IMR-90 (cell line): ENCODE data around the gene CACNA1G. TPM values are rescaled to one million over a fixed set of nuclear protein-coding genes. Genes with fewer than 3 reads are reported as not detected.
A peak's percentile ranks its signal among the peaks of the same experiment; 100 is the strongest.

Experiments
- ATAC-seq: fragments of 200-7000 bp; cut with Tn5 transposase; 2 replicates; pipeline ENCODE4 v1.9.1; 2020; ENCODE audit warnings: low read depth, mild to moderate bottlenecking, moderate library complexity
- BruUV-seq: library from RNA; stranded (reverse); fragments of 400-500 nt; replicated peaks from 2 replicates; lab custom pipeline; 2021; lab: Mats Ljungman, UMichigan
- CTCF ChIA-PET: fragments of 300-600 bp; formaldehyde crosslinking; extraction: SDS; loops from one replicate; lab custom pipeline; 2021; ENCODE audit warnings: antibody characterized with exemption; lab: Yijun Ruan, JAX
- POLR2A ChIA-PET: fragments of 300-600 bp; sonication (Branson Sonifier 250); formaldehyde crosslinking; loops from one replicate; lab custom pipeline; 2022; ENCODE audit warnings: antibody characterized with exemption; ENCODE audit not compliant: unreplicated experiment; lab: Charles Lee
- DNase-seq: peaks from one replicate; pipeline ENCODE4 v3.0.0; 2013
- H2AFZ ChIP-seq: replicated peaks from 2 replicates; pipeline ENCODE3; 2013; ENCODE audit warnings: low read length, mild to moderate bottlenecking; ENCODE audit not compliant: poor library complexity
- H2AK5ac ChIP-seq: 2 replicates; pipeline ENCODE4 v1.6.1; 2013; ENCODE audit warnings: low read depth, low read length, inconsistent platforms
- H2AK9ac ChIP-seq: replicated peaks from 2 replicates; pipeline ENCODE3; 2013; ENCODE audit warnings: mild to moderate bottlenecking, low read depth, low read length, moderate library complexity; ENCODE audit not compliant: poor library complexity
- H2BK120ac ChIP-seq: 2 replicates; pipeline ENCODE4 v1.6.1; 2013; ENCODE audit warnings: low read depth, low read length, inconsistent platforms
- H2BK15ac ChIP-seq: 3 replicates; pipeline ENCODE4 v1.6.1; 2013; ENCODE audit warnings: low read depth, low read length, inconsistent platforms
- H2BK20ac ChIP-seq: 2 replicates; pipeline ENCODE4 v1.6.1; 2013; ENCODE audit warnings: low read depth, mild to moderate bottlenecking, inconsistent platforms, low read length, moderate library complexity
- H2BK5ac ChIP-seq: 2 replicates; pipeline ENCODE4 v1.6.1; 2013; ENCODE audit warnings: mild to moderate bottlenecking, low read depth, low read length, inconsistent platforms; ENCODE audit not compliant: poor library complexity, severe bottlenecking
- H3K14ac ChIP-seq: replicated peaks from 2 replicates; pipeline ENCODE4 v1.6.1; 2013; ENCODE audit warnings: low read depth, low read length, inconsistent platforms
- H3K18ac ChIP-seq: 2 replicates; pipeline ENCODE4 v1.6.1; 2013; ENCODE audit warnings: low read depth, low read length, control low read depth
- H3K23ac ChIP-seq: 2 replicates; pipeline ENCODE4 v1.6.1; 2013; ENCODE audit warnings: low read depth, low read length, inconsistent platforms
- H3K27ac ChIP-seq: 2 replicates; pipeline ENCODE4 v1.5.1; 2013; ENCODE audit warnings: mild to moderate bottlenecking, control low read depth, low read length; ENCODE audit not compliant: insufficient read depth
- H3K27me3 ChIP-seq: 2 replicates; pipeline ENCODE4 v1.6.1; 2013; ENCODE audit warnings: low read length; ENCODE audit not compliant: control insufficient read depth, insufficient read depth
- H3K36me3 ChIP-seq: 2 replicates; pipeline ENCODE4 v1.6.1; 2013; ENCODE audit warnings: low read length, mixed read lengths; ENCODE audit not compliant: control insufficient read depth, insufficient read depth
- H3K4ac ChIP-seq: 2 replicates; pipeline ENCODE4 v1.6.1; 2013; ENCODE audit warnings: low read depth, low read length, inconsistent platforms
- H3K4me1 ChIP-seq: 2 replicates; pipeline ENCODE4 v1.6.1; 2013; ENCODE audit warnings: low read length, mixed read lengths; ENCODE audit not compliant: control insufficient read depth, insufficient read depth
- H3K4me2 ChIP-seq: 2 replicates; pipeline ENCODE4 v1.6.1; 2013; ENCODE audit warnings: low read depth, mild to moderate bottlenecking, control low read depth, low read length, moderate library complexity
- H3K4me3 ChIP-seq: 2 replicates; pipeline ENCODE4 v1.5.1; 2013; ENCODE audit warnings: low read depth, mild to moderate bottlenecking, control low read depth, low read length, moderate library complexity; ENCODE audit not compliant: insufficient read depth
- H3K56ac ChIP-seq: 2 replicates; pipeline ENCODE4 v1.6.1; 2013; ENCODE audit warnings: low read length, inconsistent platforms; ENCODE audit not compliant: insufficient read depth; ENCODE audit errors: extremely low read depth
- H3K79me1 ChIP-seq, 2 experiments: 2 replicates each; pipeline ENCODE4 v1.6.1; 2013; ENCODE audit warnings: low read length in 2 of 2, inconsistent platforms in 1 of 2, low read depth in 1 of 2
- H3K9ac ChIP-seq: 2 replicates; pipeline ENCODE4 v1.6.1; 2013; ENCODE audit warnings: low read depth, low read length, control low read depth
- H3K9me1 ChIP-seq: 2 replicates; pipeline ENCODE4 v1.6.1; 2013; ENCODE audit warnings: low read length, inconsistent platforms; ENCODE audit not compliant: insufficient read depth
- H3K9me3 ChIP-seq: 2 replicates; pipeline ENCODE4 v1.6.1; 2013; ENCODE audit warnings: low read length; ENCODE audit not compliant: control insufficient read depth, insufficient read depth
- H4K20me1 ChIP-seq: 2 replicates; pipeline ENCODE4 v1.6.1; 2013; ENCODE audit warnings: low read length, inconsistent platforms; ENCODE audit not compliant: insufficient read depth
- H4K5ac ChIP-seq: 2 replicates; pipeline ENCODE4 v1.6.1; 2013; ENCODE audit warnings: mild to moderate bottlenecking, low read depth, low read length, control low read depth
- H4K8ac ChIP-seq, 2 experiments: 2 replicates each; pipeline ENCODE4 v1.6.1; 2013; ENCODE audit warnings: low read depth in 2 of 2, low read length in 2 of 2, control low read depth in 1 of 2, inconsistent platforms in 1 of 2
- H4K91ac ChIP-seq: 2 replicates; pipeline ENCODE4 v1.6.1; 2013; ENCODE audit warnings: low read depth, low read length, inconsistent platforms; ENCODE audit not compliant: insufficient read depth
- BHLHE40 ChIP-seq: fragments of 150-350 bp; IDR thresholded peaks from 2 replicates; pipeline ENCODE4 v1.6.1; 2016; ENCODE audit warnings: mild to moderate bottlenecking, low read depth, low read length
- CTCF ChIP-seq: conservative IDR thresholded peaks from 2 replicates; pipeline ENCODE4 v1.5.1; 2012; ENCODE audit warnings: mild to moderate bottlenecking, low read depth, low read length, improper control_type of control experiment
- MAZ ChIP-seq: IDR thresholded peaks from 2 replicates; pipeline ENCODE4 v1.6.1; 2012; ENCODE audit warnings: low read depth, mild to moderate bottlenecking, low read length, improper control_type of control experiment, moderate library complexity, borderline replicate concordance
- MXI1 ChIP-seq: IDR thresholded peaks from 2 replicates; pipeline ENCODE4 v1.6.1; 2012; ENCODE audit warnings: low read depth, mild to moderate bottlenecking, low read length, moderate library complexity, borderline replicate concordance
- NFE2L2 ChIP-seq: fragments of 150-350 bp; IDR thresholded peaks from 2 replicates; pipeline ENCODE4 v1.6.1; 2016; ENCODE audit warnings: low read depth, mild to moderate bottlenecking, low read length
- POLR2A ChIP-seq: IDR thresholded peaks from 2 replicates; pipeline ENCODE4 v1.6.1; 2012; ENCODE audit warnings: mild to moderate bottlenecking, low read depth, low read length
- WGBS, 2 experiments: methylation state at CpG; one replicate each; pipeline versions ENCODE4 v1.1.5 to v1.1.7; 2013; ENCODE audit warnings: missing lambda C conversion rate in 2 of 2; ENCODE audit not compliant: insufficient read length in 1 of 2; ENCODE audit errors: extremely low coverage in 2 of 2; 5-methylcytosine and 5-hydroxymethylcytosine counted together
- dilution Hi-C: fragments of 300-500 bp; cut with HindIII; formaldehyde crosslinking; loops from one replicate; pipeline ENCODE4 v1.14.3; 2018; ENCODE audit warnings: low sequenced_read_pairs; ENCODE audit not compliant: unreplicated experiment
- in situ Hi-C: fragments of 300-500 bp; cut with MboI; formaldehyde crosslinking; loops from 3 replicates; pipeline ENCODE4 v1.14.3; 2019; ENCODE audit warnings: low sequenced_read_pairs, inconsistent platforms, mixed read lengths
- intact Hi-C: fragments of 100-400 bp; cut with micrococcal nuclease; formaldehyde crosslinking; loops from 2 replicates; pipeline ENCODE4 v1.10.0; 2022
- polyA plus RNA-seq, 3 experiments: library from polyadenylated mRNA; depleted of rRNA; stranded (reverse); fragments of >200 nt; gene quantifications; 2 replicates each; pipeline ENCODE4 v1.2.3, GENCODE V29; 2012; ENCODE audit warnings: low replicate concordance in 1 of 3
- total RNA-seq: library from RNA; depleted of rRNA; stranded (reverse); fragments of >200 nt; gene quantifications from 2 replicates; pipeline ENCODE4 v1.2.3, GENCODE V29; 2012

The CACNA1G gene
- total and polyA plus RNA-seq, 2 of the 4 experiments (the other 2 are of a cell fraction): under 0.01 to 0.03 TPM

GRCh38 chr17:50668838-50669581, 108.5 kb downstream of the CACNA1G start:
- no peak overlapping the region for H3K56ac ChIP-seq
- peak overlapping the region; percentile 84 for H2AFZ ChIP-seq
- in situ Hi-C loops: no loop called here
- ChIA-PET POLR2A (interaction anchor here (0.6 kb wide), 1 partner anchor 1191 kb away, joined by 3 read pairs; no protein-coding TSS in a partner anchor), CTCF (no interaction called here)
- 0 out of 2 replicates have a peak overlapping the region, but pooled peaks have one; percentile 3 for H3K23ac ChIP-seq
- no peak overlapping the region for H3K9ac ChIP-seq
- peak overlapping the region; percentile 89 for H2BK120ac ChIP-seq
- intact Hi-C loops: no loop called here
- H2AK9ac ChIP-seq: peak overlapping the region; percentile 78
- H3K4ac ChIP-seq: peak overlapping the region; percentile 92
- TF ChIP-seq BHLHE40: no peak
- no peak for TF ChIP-seq POLR2A
- TF ChIP-seq CTCF: no peak
- no peak for TF ChIP-seq MXI1
- TF ChIP-seq NFE2L2: no peak
- no peak for TF ChIP-seq MAZ
- peaks cover 0 to 8% of the 10 kb centered on the region in 2 experiments; a peak in 2 of 4 replicates for H3K79me1 ChIP-seq
- peak overlapping the region; percentile 23; the same call in 1 of the 2 replicates for H3K27ac ChIP-seq
- ATAC-seq: no peak
- peak overlapping the region; percentile 79 for H2BK20ac ChIP-seq
- peak overlapping the region; percentile 88 for H4K5ac ChIP-seq
- peaks cover 16% of the 10 kb centered on the region for H3K9me1 ChIP-seq
- dilution Hi-C loops: no loop called here
- peak overlapping the region; percentile 67 for H2BK5ac ChIP-seq
- H3K27me3 ChIP-seq: no peaks in the 10 kb centered on the region
- H3K4me3 ChIP-seq: no peak overlapping the region
- no peak overlapping the region for H3K4me2 ChIP-seq
- no TSS peak for BruUV-seq
- DNase-seq: no peak
- WGBS, 2 experiments: 100% methylated on average over 1 of the region's 9 CpGs; no CpG with 5 or more reads in 1 of the 2 experiments
- peak overlapping the region; percentile 80 for H4K91ac ChIP-seq
- H3K9me3 ChIP-seq: no peaks in the 10 kb centered on the region
- H4K8ac ChIP-seq: peak overlapping the region; percentile 87 to 89
- H2AK5ac ChIP-seq: peak overlapping the region; percentile 98
- peak overlapping the region; percentile 79 for H3K18ac ChIP-seq
- no peaks in the 10 kb centered on the region for H3K36me3 ChIP-seq
- H2BK15ac ChIP-seq: peak overlapping the region; percentile 92; the same call in 2 of the 3 replicates
- no peaks in the 10 kb centered on the region for H4K20me1 ChIP-seq
- peak overlapping the region; percentile 93 for H3K14ac ChIP-seq
- H3K4me1 ChIP-seq: peaks cover 21% of the 10 kb centered on the region
